PC-9 (cell line): ENCODE data around the gene UQCC5.

Source experiments
- CTCF ChIP-seq: fragments of 200-600 bp; sonication (generic); conservative IDR thresholded peaks from 2 replicates; pipeline ENCODE4 v1.6.1; 2017; ENCODE audit warnings: mixed run types, antibody characterized with exemption, mild to moderate bottlenecking, moderate library complexity
- EZH2 ChIP-seq: fragments of 200-600 bp; sonication (generic); IDR thresholded peaks from 2 replicates; pipeline ENCODE4 v1.8.0; 2017; ENCODE audit warnings: antibody characterized with exemption, low read depth

GRCh38 chr3:52503788-52504424, 32.5 kb upstream of the UQCC5 start:
- TF ChIP-seq CTCF (no peak), EZH2 (no peak)
